Activated T-cell treated with anti-CD3 and anti-CD28 coated beads, Interleukin-2, amount 50 U/mL, for 72 hours (primary cell): Measurements from ENCODE around the gene DNAAF3. TPM values are rescaled to one million over a fixed set of nuclear protein-coding genes. Genes with fewer than 3 reads are reported as not detected.
A peak's percentile ranks its signal among the peaks of the same experiment; 100 is the strongest.
"Not testable (repeated sequence)": the region's sequence is repeated elsewhere in the genome, so short reads cannot be mapped to it uniquely, and the experiment has no call there.

Source experiments
- ATAC-seq, 2 donors: fragments of 150-1000 bp; cut with Tn5 transposase; replicated peaks in 1 of 2; 2 replicates each; pipeline ENCODE4 v1.10.0; 2021; ENCODE audit warnings: moderate library complexity in 2 of 2, mild to moderate bottlenecking in 1 of 2
- DNase-seq, 2 donors: peaks; one replicate each; pipeline ENCODE4 v3.0.0; 2021 to 2022; ENCODE audit warnings: mixed read lengths in 1 of 2
- H3K27ac Mint-ChIP-seq: one replicate; pipeline ENCODE4 v1.8.0; 2022; ENCODE audit warnings: mild to moderate bottlenecking, moderate library complexity, mixed read lengths
- H3K27me3 Mint-ChIP-seq: one replicate; pipeline ENCODE4 v1.8.0; 2022; ENCODE audit warnings: low read depth, mixed read lengths
- H3K36me3 Mint-ChIP-seq, 2 donors: one replicate each; pipeline ENCODE4 v1.8.0; 2022; ENCODE audit warnings: mixed read lengths in 2 of 2, mild to moderate bottlenecking in 1 of 2; ENCODE audit not compliant: insufficient read depth in 2 of 2
- H3K4me1 Mint-ChIP-seq: one replicate; pipeline ENCODE4 v1.8.0; 2022; ENCODE audit warnings: low read depth, mixed read lengths
- H3K4me3 Mint-ChIP-seq, 2 donors: one replicate each; pipeline ENCODE4 v1.8.0; 2022; ENCODE audit warnings: mild to moderate bottlenecking in 2 of 2, mixed read lengths in 2 of 2, moderate library complexity in 2 of 2
- H3K9me3 Mint-ChIP-seq, 2 donors: one replicate each; pipeline ENCODE4 v1.8.0; 2022; ENCODE audit warnings: mixed read lengths in 2 of 2
- total RNA-seq, 2 donors: library from RNA; stranded (reverse); gene quantifications; one replicate each; pipeline ENCODE4 v1.2.3, GENCODE V29; 2022

The DNAAF3 gene
- total RNA-seq, 2 donors from 2014 or later: 0.46 TPM

GRCh38 chr19:55172741-55173140 is 6.3 kb upstream of the DNAAF3 start:
- Mint-ChIP-seq H3K27ac (no peak overlapping the region), H3K4me1 (peaks cover 17% of the 10 kb centered on the region), H3K9me3 (no peaks in the 10 kb centered on the region), H3K4me3 (peak overlapping the region; percentile 74 to 76), H3K27me3 (peaks cover 72% of the 10 kb centered on the region), H3K36me3 (peaks cover 0 to 3% of the 10 kb centered on the region in 2 donors)
- no peak for ATAC-seq
- no peak for DNase-seq

GRCh38 chr19:55172318-55172717 is 5.9 kb upstream of the DNAAF3 start:
- not testable (repeated sequence) for H3K36me3 Mint-ChIP-seq, DNase-seq, ATAC-seq, H3K9me3 Mint-ChIP-seq
- Mint-ChIP-seq H3K27me3 (peaks cover 70% of the 10 kb centered on the region), H3K4me3 (peak overlapping the region; percentile 74 to 76), H3K27ac (peak overlapping the region; percentile 5), H3K4me1 (peaks cover 17% of the 10 kb centered on the region)

GRCh38 chr19:55171440-55171839 is 5.0 kb upstream of the DNAAF3 start:
- Mint-ChIP-seq H3K27me3 (peaks cover 70% of the 10 kb centered on the region), H3K9me3 (no peaks in the 10 kb centered on the region), H3K4me1 (peaks cover 26% of the 10 kb centered on the region), H3K4me3 (peak overlapping the region in 1 of 2 donors; percentile 21), H3K27ac (no peak overlapping the region), H3K36me3 (peaks cover 3% of the 10 kb centered on the region in 2 donors)
- no peak for DNase-seq
- ATAC-seq: no peak

- H3K9me3 Mint-ChIP-seq: no peaks in the 10 kb centered on the region
- DNase-seq (no peak), ATAC-seq (no peak)
- peaks cover 0 to 3% of the 10 kb centered on the region in 2 donors for H3K36me3 Mint-ChIP-seq
- H3K4me3 Mint-ChIP-seq: no peak overlapping the region
- H3K27me3 Mint-ChIP-seq: peaks cover 70% of the 10 kb centered on the region
- H3K4me1 Mint-ChIP-seq: peaks cover 24% of the 10 kb centered on the region
- H3K27ac Mint-ChIP-seq: no peak overlapping the region
These were observed 2.7 kb upstream of the DNAAF3 start for GRCh38 chr19:55169136-55169535.

- Mint-ChIP-seq H3K27me3 (peaks cover 48% of the 10 kb centered on the region), H3K9me3 (no peaks in the 10 kb centered on the region), H3K4me3 (peak overlapping the region; percentile 83 to 87), H3K4me1 (peaks cover 13% of the 10 kb centered on the region), H3K27ac (no peak overlapping the region), H3K36me3 (peaks cover 0 to 3% of the 10 kb centered on the region in 2 donors)
- peak; percentile 66 to 79 for DNase-seq
- ATAC-seq: peak; percentile 69 to 79
These were observed 372 bp downstream of the DNAAF3 start for GRCh38 chr19:55165952-55166529.

GRCh38 chr19:55161571-55162322 is 4.7 kb downstream of the DNAAF3 start:
- Mint-ChIP-seq H3K4me3 (no peak overlapping the region), H3K4me1 (peaks cover 14% of the 10 kb centered on the region), H3K36me3 (peaks cover 0 to 2% of the 10 kb centered on the region in 2 donors), H3K27ac (no peak overlapping the region), H3K27me3 (peaks cover 49% of the 10 kb centered on the region), H3K9me3 (no peaks in the 10 kb centered on the region)
- DNase-seq: no peak
- ATAC-seq: no peak

- Mint-ChIP-seq H3K9me3 (no peaks in the 10 kb centered on the region), H3K27me3 (peaks cover 48% of the 10 kb centered on the region), H3K27ac (no peak overlapping the region), H3K4me3 (no peak overlapping the region), H3K36me3 (no peaks in the 10 kb centered on the region), H3K4me1 (peaks cover 7% of the 10 kb centered on the region)
- ATAC-seq (no peak), DNase-seq (no peak)
These were observed 5.4 kb downstream of the DNAAF3 start for GRCh38 chr19:55160986-55161365.

GRCh38 chr19:55160128-55160985 is 6.1 kb downstream of the DNAAF3 start:
- Mint-ChIP-seq H3K27me3 (peaks cover 42% of the 10 kb centered on the region), H3K4me1 (peaks cover 7% of the 10 kb centered on the region), H3K4me3 (peak overlapping the region; percentile 46 to 48), H3K27ac (no peak overlapping the region), H3K9me3 (no peaks in the 10 kb centered on the region), H3K36me3 (no peaks in the 10 kb centered on the region)
- ATAC-seq (peak; percentile 95 to 96), DNase-seq (peak; percentile 94 to 95)

GRCh38 chr19:55158848-55159749 is 7.3 kb downstream of the DNAAF3 start:
- H3K27ac Mint-ChIP-seq: no peak overlapping the region
- DNase-seq (no peak), ATAC-seq (no peak)
- H3K4me1 Mint-ChIP-seq: peaks cover 14% of the 10 kb centered on the region
- no peak overlapping the region for H3K4me3 Mint-ChIP-seq
- no peaks in the 10 kb centered on the region for H3K9me3 Mint-ChIP-seq
- peaks cover 36% of the 10 kb centered on the region for H3K27me3 Mint-ChIP-seq
- H3K36me3 Mint-ChIP-seq: no peaks in the 10 kb centered on the region

- peaks cover 36% of the 10 kb centered on the region for H3K27me3 Mint-ChIP-seq
- ATAC-seq (no peak), DNase-seq (no peak)
These were observed 8.0 kb downstream of the DNAAF3 start for GRCh38 chr19:55158423-55158822.

GRCh38 chr19:55157064-55157908 is 9.1 kb downstream of the DNAAF3 start, which contains the start of gene TNNI3:
Gene TNNI3 (minus strand): TSS chr19:55157732. CDS start chr19:55157589, 143 bp downstream.
- H3K27me3 Mint-ChIP-seq: peaks cover 36% of the 10 kb centered on the region
- no peak for ATAC-seq

More at GRCh38 chr19:55158423-55158822, 8.0 kb downstream of the DNAAF3 start:
- peaks cover 0 to 2% of the 10 kb centered on the region in 2 donors for H3K36me3 Mint-ChIP-seq
- no peak overlapping the region for H3K4me3 Mint-ChIP-seq
- H3K4me1 Mint-ChIP-seq: peaks cover 16% of the 10 kb centered on the region
- no peaks in the 10 kb centered on the region for H3K9me3 Mint-ChIP-seq
- H3K27ac Mint-ChIP-seq: no peak overlapping the region

More at GRCh38 chr19:55157064-55157908, 9.1 kb downstream of the DNAAF3 start, which contains the start of gene TNNI3:
- peaks cover 1 to 2% of the 10 kb centered on the region in 2 donors for H3K9me3 Mint-ChIP-seq
- H3K27ac Mint-ChIP-seq: no peak within 1 kb of the TSS
- H3K36me3 Mint-ChIP-seq: peaks cover 3 to 4% of the 10 kb centered on the region in 2 donors
- H3K4me3 Mint-ChIP-seq: peak within 1 kb of the TSS in 1 of 2 donors; percentile 74
- no peak for DNase-seq
- peaks cover 17% of the 10 kb centered on the region for H3K4me1 Mint-ChIP-seq
